SK-N-SH (cell line): ENCODE data around the gene ADCK1.

Experiments
- CHD2 ChIP-seq: fragments of 150-350 bp; IDR thresholded peaks from 2 replicates; pipeline ENCODE4 v1.6.1; 2018; ENCODE audit warnings: low read length; ENCODE audit not compliant: partially characterized antibody
- RAD21 ChIP-seq: IDR thresholded peaks from 2 replicates; pipeline ENCODE4 v1.6.1; 2012; ENCODE audit warnings: mild to moderate bottlenecking, low read length
- SIN3A ChIP-seq: IDR thresholded peaks from 2 replicates; pipeline ENCODE4 v1.6.1; 2012; ENCODE audit warnings: low read depth, mild to moderate bottlenecking, low read length, moderate library complexity, borderline replicate concordance
- SMC3 ChIP-seq: IDR thresholded peaks from 2 replicates; pipeline ENCODE4 v1.6.1; 2012; ENCODE audit warnings: low read depth, low read length, improper control_type of control experiment
- TF ChIP-seq, protein P1 (sequence below): IDR thresholded peaks from 2 replicates; pipeline ENCODE4 v1.4.0; 2012; ENCODE audit warnings: low read depth, borderline replicate concordance

GRCh38 chr14:77866932-77867331 lies 67.0 kb downstream of the ADCK1 start:
- TF ChIP-seq SIN3A (no peak), CHD2 (no peak), SMC3 (no peak), RAD21 (no peak)
- TF ChIP-seq, protein P1, sequence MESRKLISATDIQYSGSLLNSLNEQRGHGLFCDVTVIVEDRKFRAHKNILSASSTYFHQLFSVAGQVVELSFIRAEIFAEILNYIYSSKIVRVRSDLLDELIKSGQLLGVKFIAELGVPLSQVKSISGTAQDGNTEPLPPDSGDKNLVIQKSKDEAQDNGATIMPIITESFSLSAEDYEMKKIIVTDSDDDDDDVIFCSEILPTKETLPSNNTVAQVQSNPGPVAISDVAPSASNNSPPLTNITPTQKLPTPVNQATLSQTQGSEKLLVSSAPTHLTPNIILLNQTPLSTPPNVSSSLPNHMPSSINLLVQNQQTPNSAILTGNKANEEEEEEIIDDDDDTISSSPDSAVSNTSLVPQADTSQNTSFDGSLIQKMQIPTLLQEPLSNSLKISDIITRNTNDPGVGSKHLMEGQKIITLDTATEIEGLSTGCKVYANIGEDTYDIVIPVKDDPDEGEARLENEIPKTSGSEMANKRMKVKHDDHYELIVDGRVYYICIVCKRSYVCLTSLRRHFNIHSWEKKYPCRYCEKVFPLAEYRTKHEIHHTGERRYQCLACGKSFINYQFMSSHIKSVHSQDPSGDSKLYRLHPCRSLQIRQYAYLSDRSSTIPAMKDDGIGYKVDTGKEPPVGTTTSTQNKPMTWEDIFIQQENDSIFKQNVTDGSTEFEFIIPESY: no peak
